Right lung (tissue), 5 donors: ENCODE data around the gene TBR1. TPM values are rescaled to one million over a fixed set of nuclear protein-coding genes. Genes with fewer than 3 reads are reported as not detected.

Experiments
- DNase-seq, 2 donors: peaks; one replicate each; pipeline ENCODE4 v3.0.0-alpha.2; 2013
- polyA plus RNA-seq, 5 donors: library from polyadenylated mRNA; unstranded; fragments of 120-200 nt; gene quantifications; one replicate each; pipeline versions ENCODE4 v1.2.1 to v1.2.3, GENCODE V29; 2013; ENCODE audit warnings: inconsistent platforms in 1 of 5, low replicate concordance in 1 of 5; ENCODE audit not compliant: insufficient read length in 5 of 5, insufficient read depth in 1 of 5

The TBR1 gene
- polyA plus RNA-seq, 5 donors = 0.03 to 0.06 (median 0.04) TPM; not detected in 2

DNA sequence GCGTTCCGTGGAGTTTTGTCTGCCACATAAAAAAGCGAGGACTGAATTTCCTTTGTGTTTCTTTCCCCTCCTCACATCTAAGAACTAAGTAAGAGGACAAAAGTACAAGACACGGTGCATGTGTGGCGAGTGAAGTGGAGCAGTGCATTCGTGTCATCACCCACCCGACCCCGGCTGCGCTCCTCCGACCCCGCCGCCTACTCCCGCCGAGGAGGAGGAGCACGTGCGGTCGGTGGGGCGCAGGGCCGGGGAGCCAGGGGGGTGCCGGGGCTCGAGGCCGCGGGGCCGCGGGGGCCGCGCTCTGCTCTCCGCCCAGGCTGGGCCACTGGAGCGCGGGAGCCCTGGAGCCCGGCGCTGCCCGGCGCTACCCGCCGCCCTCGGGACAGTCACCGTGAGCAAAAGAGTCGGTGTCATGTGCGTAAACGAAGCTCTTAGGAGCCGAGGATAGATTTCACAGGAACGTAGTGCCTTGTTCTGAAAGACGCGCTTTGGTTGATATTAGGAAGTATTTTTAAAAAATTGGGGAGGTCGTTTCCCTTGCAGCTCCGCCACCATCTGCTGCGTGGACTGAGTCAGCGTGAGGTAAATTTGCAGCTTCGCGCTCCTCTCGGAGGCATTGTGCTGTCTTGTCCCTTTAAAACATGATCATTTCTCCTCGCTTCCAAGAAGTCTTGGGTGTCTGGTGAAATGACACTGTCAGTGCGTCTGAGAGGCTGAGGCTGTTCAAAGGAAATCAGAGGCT, 11.0 kb downstream of the TBR1 start:
- DNase-seq = peak in 1 of 2 donors; percentile 15

DNA sequence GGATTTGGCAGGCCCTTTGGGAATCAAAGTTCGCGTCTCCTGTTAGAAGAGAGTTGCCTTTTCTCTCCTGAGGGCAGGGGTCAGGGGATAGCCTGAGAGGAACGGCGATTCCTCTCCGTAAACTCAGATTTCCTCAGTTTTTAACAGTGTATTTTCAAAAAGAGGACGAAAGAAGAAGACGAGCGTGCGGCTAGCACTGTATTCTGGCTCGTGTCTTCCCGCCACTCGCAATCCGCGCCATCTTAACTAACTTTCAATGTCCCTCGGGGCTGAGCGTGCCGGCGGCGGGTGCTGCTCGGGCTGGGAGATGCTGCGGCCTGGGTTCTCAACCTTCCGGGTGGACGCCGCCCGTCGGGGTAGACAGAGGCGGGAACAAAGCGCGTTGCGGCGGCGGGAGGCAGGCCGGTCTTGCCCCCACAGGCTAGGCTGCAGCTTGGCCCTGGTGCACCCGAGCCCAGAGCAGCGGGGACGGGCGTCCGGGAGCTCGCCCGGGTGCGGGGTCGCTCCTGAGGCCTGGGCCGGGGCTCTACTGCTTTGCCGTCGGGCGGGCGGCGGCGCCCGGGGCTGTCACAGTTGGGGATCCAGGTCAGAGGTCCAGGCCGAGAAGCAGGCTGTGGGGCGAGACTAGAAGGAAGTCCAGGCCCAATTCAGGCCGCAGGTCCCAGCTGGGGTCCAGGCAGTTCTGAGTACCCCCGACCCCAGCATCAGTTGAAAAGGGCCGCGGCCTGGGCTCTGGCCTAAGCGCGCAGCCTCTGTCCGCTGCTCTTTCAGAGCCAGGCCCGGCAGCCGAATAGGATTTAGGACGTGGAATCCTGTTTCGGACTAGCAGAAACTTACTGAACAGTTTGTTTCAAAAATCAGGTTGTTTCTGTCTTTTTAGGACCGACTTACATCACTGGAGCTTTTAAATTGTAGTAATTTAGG, 11.8 kb downstream of the TBR1 start:
- DNase-seq = no peak

DNA sequence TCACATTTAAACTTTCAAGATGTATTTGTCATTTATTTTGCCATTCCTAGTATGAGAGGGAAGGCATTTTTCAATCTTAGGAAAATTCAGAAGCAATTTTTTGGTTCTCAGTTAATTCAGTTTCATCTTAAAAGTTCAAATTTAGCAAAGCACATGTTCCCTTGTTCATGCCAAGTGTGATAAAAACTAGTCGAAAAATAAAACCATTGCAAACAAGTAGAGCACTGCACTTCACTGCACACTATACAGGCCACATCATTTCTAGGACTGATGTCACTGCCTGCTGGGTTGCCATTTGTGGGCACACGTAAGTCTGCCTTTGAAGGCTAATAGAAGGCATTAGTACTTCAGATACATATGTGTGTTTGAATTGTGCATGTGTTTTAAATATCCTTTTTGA, 14.3 kb downstream of the TBR1 start:
- no peak for DNase-seq

DNA sequence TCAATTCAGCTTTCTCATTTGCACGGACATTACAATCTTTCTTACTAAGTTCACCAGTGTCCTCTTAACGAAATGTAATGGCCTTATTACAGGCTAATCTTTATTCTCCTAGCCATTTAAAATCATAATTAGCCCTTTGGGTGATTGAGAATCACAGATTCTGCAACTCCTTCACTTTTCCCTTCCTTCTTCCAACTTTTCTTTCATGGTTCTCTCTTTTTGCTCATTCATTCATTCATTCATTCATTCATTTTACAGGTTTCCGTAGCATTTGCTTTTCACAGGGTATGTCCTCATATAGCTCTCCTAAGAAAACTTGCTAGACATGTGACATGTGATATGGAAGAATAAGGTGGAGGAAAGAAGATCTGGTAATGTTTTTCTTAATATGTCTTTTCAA, 16.0 kb downstream of the TBR1 start:
- no peak for DNase-seq

DNA sequence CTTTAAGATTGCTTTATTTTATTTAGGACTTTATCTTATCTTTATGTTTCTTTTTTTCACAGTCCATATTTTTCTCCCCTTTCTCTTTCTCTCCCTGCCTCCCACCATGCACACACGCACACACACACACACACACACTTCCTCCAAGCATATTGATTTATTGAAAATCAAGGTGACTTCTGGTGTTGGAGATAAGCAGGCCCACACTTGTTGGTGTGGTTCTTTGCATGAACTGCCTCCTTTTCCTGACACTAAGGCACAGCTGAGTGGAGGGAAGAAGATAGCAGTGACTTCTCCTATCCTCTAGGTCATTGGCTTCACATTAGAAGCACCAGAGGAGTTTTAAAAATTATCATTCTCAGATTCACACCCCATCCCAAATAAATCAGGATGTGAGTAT, 18.0 kb downstream of the TBR1 start:
- DNase-seq = no peak

DNA sequence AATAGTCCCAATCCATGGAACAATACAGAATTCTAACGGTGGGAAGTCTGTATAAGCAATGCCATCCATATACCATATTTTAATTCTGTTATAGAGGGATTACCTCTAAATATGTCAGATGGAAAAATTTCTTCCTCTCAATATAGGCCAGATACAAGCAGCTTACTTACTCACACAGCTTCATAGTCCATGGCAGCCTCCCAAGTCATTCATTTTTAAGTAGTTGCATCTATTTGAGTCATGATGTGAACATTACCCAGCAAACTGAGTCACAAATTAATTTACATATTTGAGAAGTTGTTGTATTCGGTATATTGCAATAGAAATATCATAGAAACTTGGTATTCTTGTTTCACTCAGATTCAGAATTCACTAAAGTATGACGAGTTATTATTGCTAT, 20.3 kb downstream of the TBR1 start:
- no peak for DNase-seq

DNA sequence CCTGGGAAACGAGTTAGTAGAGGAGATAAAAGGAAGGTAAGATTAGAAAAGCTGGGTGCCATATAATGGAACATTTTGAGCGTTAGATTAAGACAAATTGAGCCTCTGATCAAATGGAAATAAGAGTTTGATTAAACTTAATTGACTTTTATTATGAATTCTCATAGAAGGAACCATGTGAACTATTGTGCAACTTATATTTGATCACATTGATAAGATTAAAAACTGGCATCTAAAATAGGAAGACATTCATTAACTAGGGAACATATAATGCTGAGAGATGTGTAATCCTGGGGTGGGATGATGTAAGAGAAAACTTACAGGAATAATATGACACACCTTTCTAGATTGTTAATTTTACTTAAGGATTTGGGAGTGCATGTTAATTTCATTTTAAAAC, 22.5 kb downstream of the TBR1 start:
- DNase-seq = no peak

DNA sequence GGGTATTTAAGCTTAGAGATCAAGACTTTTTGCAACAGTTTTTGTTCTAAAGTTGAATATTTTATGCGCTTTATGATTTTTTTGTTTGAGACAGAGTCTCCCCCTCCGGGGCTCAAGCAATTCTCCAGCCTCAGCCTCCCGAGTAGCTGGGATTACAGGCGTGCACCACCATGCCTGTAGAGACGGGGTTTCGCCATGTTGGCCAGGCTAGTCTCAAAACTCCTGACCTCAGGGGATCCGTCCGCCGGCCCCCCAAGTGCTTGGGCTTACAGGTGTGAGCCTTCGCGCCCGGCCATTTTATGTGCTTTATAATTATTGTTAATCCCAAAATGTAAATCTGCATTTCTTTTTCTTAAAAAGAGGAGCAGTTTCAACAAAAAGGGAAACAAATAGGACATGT, 29.0 kb downstream of the TBR1 start:
- DNase-seq = no peak

DNA sequence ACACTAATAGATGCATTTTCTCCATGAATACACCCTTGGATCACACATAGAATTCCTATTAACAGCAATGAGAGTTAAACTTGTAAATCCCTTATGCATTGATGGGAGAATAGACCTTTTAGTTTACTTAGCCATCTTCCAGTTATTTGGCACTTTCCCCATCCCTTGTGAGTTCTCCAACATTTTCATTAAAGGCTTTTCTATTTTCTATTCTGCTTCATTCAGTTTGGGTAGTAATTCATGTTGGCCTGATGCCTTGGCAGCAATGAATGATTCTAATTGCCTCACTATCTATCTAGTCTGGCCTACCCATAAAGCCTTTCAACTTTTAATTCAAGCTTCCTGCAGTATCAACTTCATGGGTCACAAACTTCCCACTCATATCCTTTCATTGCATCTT, 32.3 kb downstream of the TBR1 start:
- no peak for DNase-seq

DNA sequence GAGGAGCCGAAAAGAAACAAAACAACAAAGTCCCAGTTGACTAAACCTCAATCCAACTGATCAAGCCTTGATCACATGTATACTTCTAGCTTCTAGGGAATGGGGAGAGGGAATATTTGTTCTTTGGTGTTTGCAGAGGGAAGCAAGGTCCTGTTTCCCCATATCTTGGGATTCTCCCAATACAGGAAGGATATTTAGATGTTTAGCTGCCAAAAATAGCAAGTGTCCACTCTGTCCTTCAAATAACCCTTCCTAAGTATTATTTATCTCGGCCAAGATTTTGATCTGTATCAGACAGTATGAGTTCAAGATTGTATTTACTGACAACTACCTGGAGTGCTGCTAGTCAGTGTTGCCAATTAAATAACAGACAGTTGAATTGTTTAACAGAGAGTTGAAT, 55.5 kb downstream of the TBR1 start:
- DNase-seq = no peak

DNA sequence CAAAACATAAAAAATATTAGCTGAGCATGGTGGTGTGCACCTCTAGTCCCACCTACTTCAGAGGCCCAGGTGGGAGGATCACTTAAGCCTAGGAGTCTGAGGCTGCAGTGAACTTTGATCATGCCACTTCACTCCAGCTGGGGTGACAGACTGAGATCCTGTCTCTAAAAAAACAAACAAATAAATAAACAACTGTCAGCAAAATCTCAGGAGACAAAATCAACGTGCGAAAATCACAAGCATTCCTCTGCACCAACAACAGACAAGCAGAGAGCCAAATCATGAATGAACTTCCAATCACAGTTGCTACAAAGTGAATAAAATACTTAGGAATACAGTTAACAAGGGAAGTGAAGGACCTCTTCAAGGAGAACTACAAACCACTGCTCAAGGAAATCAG, 58.8 kb downstream of the TBR1 start:
- no peak for DNase-seq

Other genes with a start within 250 kb of the TBR1 start
- 10 to 100 TPM; 39.2 to 48.1 (median 42.6) TPM for gene PSMD14, start 107.9 kb upstream of the TBR1 start, polyA plus RNA-seq
- gene SLC4A10, start 208.1 kb downstream of the TBR1 start, polyA plus RNA-seq = under 1 TPM; 0.26 to 0.87 (median 0.64) TPM